ENCODE data around the gene EVC2. TPM values are rescaled to one million over a fixed set of nuclear protein-coding genes. Genes with fewer than 3 reads are reported as not detected.
A peak's percentile ranks its signal among the peaks of the same experiment; 100 is the strongest.

EVC2 gene
- total and polyA plus RNA-seq, 10 of the 15 experiments (the other 5 are each of a cell fraction or from before 2014, with no cell fraction given), result 0.34 to 10.4 (median 5.6) TPM

DNA sequence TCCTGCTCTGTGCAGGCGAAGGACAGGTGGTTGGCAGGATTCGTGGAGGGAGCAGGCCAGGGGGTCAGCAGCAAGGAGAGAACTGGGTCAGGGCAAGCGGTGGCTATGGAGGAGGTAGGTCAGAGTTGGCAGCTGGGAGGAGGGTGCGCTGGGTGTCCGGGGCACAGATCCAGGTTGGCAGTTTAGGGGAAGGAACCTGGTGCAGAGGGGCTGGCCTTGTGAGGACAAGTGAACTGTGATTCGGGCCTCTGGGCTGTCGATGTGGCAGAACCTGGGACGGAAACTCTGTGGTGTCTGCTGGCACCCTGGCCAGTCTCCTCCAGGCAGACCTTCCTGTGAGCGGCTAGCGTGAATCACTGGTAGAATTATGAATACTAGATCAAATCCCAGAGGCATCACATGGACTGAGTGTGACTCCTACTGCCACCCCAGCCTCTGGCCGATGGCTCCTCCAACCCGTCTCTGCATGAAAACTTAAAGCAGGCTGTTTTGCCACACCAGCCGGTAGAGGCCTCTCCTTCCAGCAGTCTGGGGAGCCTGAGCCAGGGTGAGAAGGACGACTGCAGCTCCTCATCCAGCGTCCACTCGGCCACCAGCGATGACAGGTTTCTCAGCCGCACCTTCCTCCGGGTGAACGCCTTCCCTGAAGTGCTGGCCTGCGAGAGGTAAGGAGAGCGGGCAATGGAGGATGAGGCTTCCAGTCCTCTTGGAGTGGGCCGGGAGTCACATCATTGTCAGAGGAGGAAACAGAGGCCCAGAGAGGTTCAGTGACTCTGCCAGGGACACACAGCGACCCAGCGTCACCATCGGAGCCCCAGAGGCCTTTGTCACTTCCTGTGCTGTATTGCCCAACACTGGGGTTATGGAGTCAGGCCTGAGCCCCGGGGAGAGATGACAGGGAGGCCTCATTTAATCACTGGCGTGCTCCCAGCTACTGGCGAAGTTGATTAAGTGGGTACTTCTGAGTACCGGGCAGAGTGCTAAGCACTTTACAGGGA lies 22.9 kb upstream of the EVC2 start:
- in situ Hi-C loops (cut with MboI), result no loop called here

More for the DNA sequence above, 22.9 kb upstream of the EVC2 start:
- Histone ChIP-seq H3K36me3 (ENCODE audit: control insufficient read depth in 2 of 2, insufficient read depth in 2 of 2, low read length in 1 of 2) (peaks cover 2 to 5% of the 10 kb centered on the region in 2 experiments; a peak in 3 of 4 replicates), H4K20me1 (ENCODE audit: control insufficient read depth, insufficient read depth) (no peaks in the 10 kb centered on the region), H3K27me3 (replicated peaks in 1 of 2; ENCODE audit: control insufficient read depth in 2 of 2, insufficient read depth in 2 of 2, low read length in 1 of 2) (no peaks in the 10 kb centered on the region), H3K79me2 (ENCODE audit: control insufficient read depth, insufficient read depth, low read length) (no peaks in the 10 kb centered on the region; the same call in 1 of the 2 replicates), H3K4me2 (ENCODE audit: control insufficient read depth, insufficient read depth) (no peak overlapping the region), H3K9ac (ENCODE audit: control insufficient read depth, insufficient read depth, low read length) (no peak overlapping the region), H3K9me3 (replicated peaks; ENCODE audit: control insufficient read depth, insufficient read depth, low read length) (no peaks in the 10 kb centered on the region), H2AFZ (ENCODE audit: control insufficient read depth, low read depth, low read length) (no peak overlapping the region), H3K4me1 (ENCODE audit: control insufficient read depth, insufficient read depth, low read length) (no peaks in the 10 kb centered on the region), H3K27ac (ENCODE audit: control insufficient read depth, insufficient read depth) (no peak overlapping the region), H3K4me3 (no peak overlapping the region)
- ChIA-PET RAD21 (ENCODE audit: unreplicated experiment) (no interaction called here), POLR2A (no interaction called here), SMC1A (ENCODE audit: uncharacterized antibody, unreplicated experiment) (no interaction called here), CTCF (no interaction called here)
- no peak for DNase-seq (ENCODE audit: low read depth, low spot score)
- intact Hi-C loops (cut with micrococcal nuclease; ENCODE audit: unreplicated experiment), result no loop called here
- no peak for ATAC-seq
- no peak for TF ChIP-seq SMAD5 (IDR thresholded peaks at IDR 0.05; ENCODE audit: low read depth)
- TF ChIP-seq HDGF (IDR thresholded peaks at IDR 0.05), result no peak
- no peak for TF ChIP-seq BHLHE40 (IDR thresholded peaks at IDR 0.05; ENCODE audit: borderline replicate concordance in 1 of 2, low read depth in 2 of 2, low read length in 1 of 2)
- TF ChIP-seq IKZF2 (IDR thresholded peaks at IDR 0.05), result no peak
- TF ChIP-seq MTA2 (IDR thresholded peaks at IDR 0.05; ENCODE audit: low read depth), result no peak
- TF ChIP-seq STAT3 (IDR thresholded peaks at IDR 0.05; ENCODE audit: low read depth, low read length), result no peak
- TF ChIP-seq POLR2A (IDR thresholded peaks at IDR 0.05; ENCODE audit: low read depth, low read length), result no peak
- TF ChIP-seq HDAC6 (IDR thresholded peaks at IDR 0.05; ENCODE audit: unreplicated experiment), result no peak
- no peak for TF ChIP-seq DPF2 (IDR thresholded peaks at IDR 0.05)
- no peak for TF ChIP-seq JUND (IDR thresholded peaks at IDR 0.05; ENCODE audit: low read depth, low read length)
- TF ChIP-seq GABPA (IDR thresholded peaks at IDR 0.05; ENCODE audit: low read depth), result no peak
- no peak for TF ChIP-seq STAT1 (conservative IDR thresholded peaks at IDR 0.05)
- TF ChIP-seq, protein P1, sequence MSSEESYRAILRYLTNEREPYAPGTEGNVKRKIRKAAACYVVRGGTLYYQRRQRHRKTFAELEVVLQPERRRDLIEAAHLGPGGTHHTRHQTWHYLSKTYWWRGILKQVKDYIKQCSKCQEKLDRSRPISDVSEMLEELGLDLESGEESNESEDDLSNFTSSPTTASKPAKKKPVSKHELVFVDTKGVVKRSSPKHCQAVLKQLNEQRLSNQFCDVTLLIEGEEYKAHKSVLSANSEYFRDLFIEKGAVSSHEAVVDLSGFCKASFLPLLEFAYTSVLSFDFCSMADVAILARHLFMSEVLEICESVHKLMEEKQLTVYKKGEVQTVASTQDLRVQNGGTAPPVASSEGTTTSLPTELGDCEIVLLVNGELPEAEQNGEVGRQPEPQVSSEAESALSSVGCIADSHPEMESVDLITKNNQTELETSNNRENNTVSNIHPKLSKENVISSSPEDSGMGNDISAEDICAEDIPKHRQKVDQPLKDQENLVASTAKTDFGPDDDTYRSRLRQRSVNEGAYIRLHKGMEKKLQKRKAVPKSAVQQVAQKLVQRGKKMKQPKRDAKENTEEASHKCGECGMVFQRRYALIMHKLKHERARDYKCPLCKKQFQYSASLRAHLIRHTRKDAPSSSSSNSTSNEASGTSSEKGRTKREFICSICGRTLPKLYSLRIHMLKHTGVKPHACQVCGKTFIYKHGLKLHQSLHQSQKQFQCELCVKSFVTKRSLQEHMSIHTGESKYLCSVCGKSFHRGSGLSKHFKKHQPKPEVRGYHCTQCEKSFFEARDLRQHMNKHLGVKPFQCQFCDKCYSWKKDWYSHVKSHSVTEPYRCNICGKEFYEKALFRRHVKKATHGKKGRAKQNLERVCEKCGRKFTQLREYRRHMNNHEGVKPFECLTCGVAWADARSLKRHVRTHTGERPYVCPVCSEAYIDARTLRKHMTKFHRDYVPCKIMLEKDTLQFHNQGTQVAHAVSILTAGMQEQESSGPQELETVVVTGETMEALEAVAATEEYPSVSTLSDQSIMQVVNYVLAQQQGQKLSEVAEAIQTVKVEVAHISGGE (CRISPR knock-in tag; IDR thresholded peaks at IDR 0.05), result no peak
- TSS peak; percentile 13 for BruUV-seq (replicated peaks)
- 52% methylated on average over 30 of the region's 30 CpGs for WGBS (ENCODE audit: insufficient coverage, insufficient replicate concordance, low lambda C conversion rate, missing lambda C conversion rate)
- FAIRE-seq, result no peak

All from GM12878 (cell line).